GM12801 (cell line): Measurements from ENCODE around the gene PSMF1.

Experiments
- CTCF ChIP-seq: IDR thresholded peaks from one replicate; pipeline ENCODE4 v1.5.1; 2011; ENCODE audit warnings: control low read depth; ENCODE audit not compliant: insufficient read length; ENCODE audit errors: extremely low read depth

The PSMF1 gene

GRCh38 chr20:1118336-1119127 lies at the start of gene PSMF1:
Gene PSMF1, plus strand, starts transcription at chr20:1118602. Its CDS starts 172 bp downstream, at chr20:1118774.
- TF ChIP-seq CTCF = no peak

- TF ChIP-seq CTCF = no peak
These were observed 46.1 kb upstream of the PSMF1 start for GRCh38 chr20:1072258-1072657.

- TF ChIP-seq CTCF = no peak
These were observed 42.8 kb upstream of the PSMF1 start for GRCh38 chr20:1075616-1076015.

GRCh38 chr20:1081891-1082290 lies 36.5 kb upstream of the PSMF1 start:
- TF ChIP-seq CTCF = no peak

- no peak for TF ChIP-seq CTCF
These were observed 34.8 kb upstream of the PSMF1 start for GRCh38 chr20:1083431-1084080.

- TF ChIP-seq CTCF = no peak
These were observed 32.7 kb upstream of the PSMF1 start for GRCh38 chr20:1085492-1086276.
